ENCODE results near the gene TMSB4X.
"Not testable (repeated sequence)": the region's sequence is repeated elsewhere in the genome, so short reads cannot be mapped to it uniquely, and the experiment has no call there.

The TMSB4X gene

DNA sequence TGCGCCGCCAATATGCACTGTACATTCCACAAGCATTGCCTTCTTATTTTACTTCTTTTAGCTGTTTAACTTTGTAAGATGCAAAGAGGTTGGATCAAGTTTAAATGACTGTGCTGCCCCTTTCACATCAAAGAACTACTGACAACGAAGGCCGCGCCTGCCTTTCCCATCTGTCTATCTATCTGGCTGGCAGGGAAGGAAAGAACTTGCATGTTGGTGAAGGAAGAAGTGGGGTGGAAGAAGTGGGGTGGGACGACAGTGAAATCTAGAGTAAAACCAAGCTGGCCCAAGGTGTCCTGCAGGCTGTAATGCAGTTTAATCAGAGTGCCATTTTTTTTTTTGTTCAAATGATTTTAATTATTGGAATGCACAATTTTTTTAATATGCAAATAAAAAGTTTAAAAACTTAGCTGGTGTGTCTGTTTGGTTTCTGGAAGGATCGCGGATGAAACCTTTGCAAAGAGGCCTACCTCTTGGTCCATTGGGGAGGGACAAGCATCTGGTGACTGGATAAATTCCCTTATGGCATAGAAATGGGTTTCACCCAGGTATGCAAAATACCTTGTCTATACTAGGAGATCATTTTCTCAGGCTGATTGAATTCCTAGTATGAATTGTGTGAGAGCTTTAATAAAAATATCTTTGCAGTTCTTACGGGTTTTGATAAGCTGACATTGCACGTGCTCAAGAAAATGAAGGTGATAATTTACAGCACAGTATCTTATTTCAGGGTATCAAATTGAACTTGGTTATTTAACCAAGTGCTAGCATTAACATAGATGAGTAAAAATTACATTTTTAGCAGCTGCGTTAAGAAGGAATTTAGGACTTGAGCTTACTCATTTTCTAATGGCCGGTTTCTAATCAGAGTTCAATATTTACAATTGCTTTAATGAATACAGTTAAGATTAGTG, 2.2 kb downstream of the TMSB4X start:
- not testable (repeated sequence) for H3K9me3 Mint-ChIP-seq, DNase-seq
- H3K4me3 Mint-ChIP-seq = peak overlapping the region; percentile 95
- H3K4me1 Mint-ChIP-seq (ENCODE audit: low read depth) = peaks cover 60% of the 10 kb centered on the region
- peak overlapping the region; percentile 94 for H3K27ac Mint-ChIP-seq
- peaks cover 78% of the 10 kb centered on the region for H3K27me3 Mint-ChIP-seq
- peaks cover 41% of the 10 kb centered on the region for H3K36me3 Mint-ChIP-seq (ENCODE audit: low read depth)

DNA sequence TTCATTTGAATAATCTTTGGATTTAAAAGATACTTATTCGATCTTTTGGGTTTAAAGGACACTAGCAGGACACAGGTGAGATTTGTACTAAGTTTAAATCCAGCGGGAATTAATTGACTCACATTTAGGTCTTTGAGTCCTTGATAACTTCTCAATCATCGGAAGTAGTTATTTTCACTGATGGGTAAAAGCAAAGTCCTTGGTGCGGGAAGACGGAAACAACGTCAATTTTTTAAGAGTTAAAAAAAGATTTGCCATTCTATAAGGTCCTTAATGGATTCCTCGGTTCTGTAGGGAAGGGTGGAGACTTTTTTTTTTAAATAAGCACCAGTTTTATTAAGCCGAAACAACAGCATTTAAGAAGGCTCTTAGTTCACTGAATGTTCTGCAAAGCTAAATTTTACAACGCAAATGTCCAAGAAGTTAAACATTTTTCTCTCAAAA, 2.9 kb downstream of the TMSB4X start:
- no peaks in the 10 kb centered on the region for H3K9me3 Mint-ChIP-seq
- peaks cover 78% of the 10 kb centered on the region for H3K27me3 Mint-ChIP-seq
- no peak for DNase-seq
- H3K4me3 Mint-ChIP-seq = peak overlapping the region; percentile 95
- H3K4me1 Mint-ChIP-seq (ENCODE audit: low read depth) = peaks cover 61% of the 10 kb centered on the region
- H3K36me3 Mint-ChIP-seq (ENCODE audit: low read depth) = peaks cover 41% of the 10 kb centered on the region
- peak overlapping the region; percentile 94 for H3K27ac Mint-ChIP-seq

DNA sequence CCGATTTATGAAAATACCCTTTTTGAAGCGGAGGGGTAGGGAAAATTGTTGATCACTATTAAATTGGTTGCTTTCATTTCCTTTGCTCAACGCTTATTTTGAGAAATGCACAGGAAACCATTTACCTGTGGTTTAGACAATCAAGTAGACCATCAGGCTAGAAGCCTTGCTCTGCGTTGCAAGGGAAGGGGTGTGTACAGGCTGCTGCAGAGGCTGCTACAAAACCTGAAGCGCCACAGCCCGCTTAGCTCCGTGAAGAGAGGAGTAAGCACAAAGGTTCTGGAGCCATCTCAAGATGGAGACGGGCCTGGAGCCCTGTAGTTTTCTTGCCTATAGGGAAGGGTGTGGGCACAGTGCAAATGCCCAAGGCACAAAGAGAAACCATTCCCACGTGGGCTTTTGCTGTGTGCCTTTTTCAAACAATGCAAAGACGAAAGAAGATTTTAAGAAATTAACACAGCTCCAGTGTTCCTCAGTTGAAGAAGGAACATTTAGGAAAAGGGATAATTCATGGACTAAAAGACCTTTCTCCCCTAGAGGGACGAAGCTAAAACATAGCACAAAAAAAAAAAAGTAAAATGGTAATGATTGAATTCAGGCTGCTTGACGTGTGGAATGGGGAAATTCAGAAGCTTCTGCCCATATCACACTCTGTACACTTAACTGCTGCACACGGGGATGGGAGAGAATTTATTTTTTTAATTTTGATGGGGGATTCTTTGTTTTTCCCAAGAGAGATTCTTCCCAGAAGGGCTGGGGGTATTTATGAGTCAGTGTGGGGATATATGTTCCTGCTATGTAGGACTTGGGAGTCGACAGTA, 3.5 kb downstream of the TMSB4X start:
- Mint-ChIP-seq H3K4me1 (ENCODE audit: low read depth) (peaks cover 63% of the 10 kb centered on the region), H3K36me3 (ENCODE audit: low read depth) (peaks cover 41% of the 10 kb centered on the region), H3K27ac (peak overlapping the region; percentile 94)

DNA sequence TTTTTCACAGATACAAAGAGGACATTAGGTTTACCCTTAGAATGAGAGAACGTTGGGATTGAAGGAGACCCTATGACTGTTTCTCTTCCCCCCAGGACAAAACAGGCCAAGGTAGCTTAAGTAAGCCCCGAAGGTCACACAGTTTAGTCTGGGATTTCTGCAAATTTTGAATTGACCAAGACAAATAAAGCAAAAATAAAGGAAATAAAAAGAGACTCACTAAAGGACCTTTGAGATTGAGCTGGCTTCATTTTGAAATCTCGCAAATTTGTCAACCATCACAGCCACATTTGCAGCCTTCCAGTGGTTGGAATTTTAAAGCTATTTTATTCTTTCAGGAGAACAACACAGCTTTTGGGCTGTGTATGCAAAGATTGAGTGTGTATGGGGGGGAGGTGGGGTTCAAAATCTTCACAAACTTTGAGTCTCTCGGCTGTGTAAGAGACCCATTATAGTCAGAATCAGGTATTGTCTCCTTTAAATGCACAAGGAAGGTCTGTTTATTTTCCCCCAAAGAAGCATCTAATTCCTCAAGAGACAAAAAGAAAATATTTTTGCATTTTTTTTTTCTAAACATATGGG, 4.2 kb downstream of the TMSB4X start:
- peak overlapping the region; percentile 94 for H3K27ac Mint-ChIP-seq
- H3K9me3 Mint-ChIP-seq = no peaks in the 10 kb centered on the region
- H3K27me3 Mint-ChIP-seq = peaks cover 76% of the 10 kb centered on the region
- peak overlapping the region; percentile 95 for H3K4me3 Mint-ChIP-seq
- peaks cover 41% of the 10 kb centered on the region for H3K36me3 Mint-ChIP-seq (ENCODE audit: low read depth)
- DNase-seq = no peak
- H3K4me1 Mint-ChIP-seq (ENCODE audit: low read depth) = peaks cover 65% of the 10 kb centered on the region

More for the DNA sequence above, 3.5 kb downstream of the TMSB4X start:
- no peaks in the 10 kb centered on the region for H3K9me3 Mint-ChIP-seq
- H3K27me3 Mint-ChIP-seq = peaks cover 78% of the 10 kb centered on the region
- peak; percentile 72 for DNase-seq
- peak overlapping the region; percentile 95 for H3K4me3 Mint-ChIP-seq

DNA sequence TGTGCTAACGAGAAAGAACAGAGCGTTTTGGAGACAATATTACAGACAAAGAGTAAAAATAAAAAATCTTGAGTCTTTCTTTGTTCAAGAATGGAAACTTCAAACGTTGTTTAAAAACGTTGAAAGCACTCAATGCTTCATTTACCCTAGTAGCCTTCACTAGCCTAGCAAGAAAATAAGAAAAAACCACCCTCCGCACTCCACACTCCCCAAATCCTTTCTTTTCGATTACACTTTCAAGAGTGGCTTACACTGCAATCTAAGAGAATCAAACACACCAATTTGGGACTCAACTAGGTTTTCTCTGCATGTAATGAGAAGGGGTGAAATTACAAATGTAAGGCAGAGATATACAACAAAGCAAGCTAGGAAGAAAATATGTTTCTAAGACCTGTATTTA, 4.7 kb downstream of the TMSB4X start:
- no peak for DNase-seq
- H3K4me1 Mint-ChIP-seq (ENCODE audit: low read depth) = peaks cover 70% of the 10 kb centered on the region
- H3K27ac Mint-ChIP-seq = peak overlapping the region; percentile 94
- no peaks in the 10 kb centered on the region for H3K9me3 Mint-ChIP-seq
- peak overlapping the region; percentile 95 for H3K4me3 Mint-ChIP-seq
- H3K27me3 Mint-ChIP-seq = peaks cover 71% of the 10 kb centered on the region
- peaks cover 37% of the 10 kb centered on the region for H3K36me3 Mint-ChIP-seq (ENCODE audit: low read depth)

DNA sequence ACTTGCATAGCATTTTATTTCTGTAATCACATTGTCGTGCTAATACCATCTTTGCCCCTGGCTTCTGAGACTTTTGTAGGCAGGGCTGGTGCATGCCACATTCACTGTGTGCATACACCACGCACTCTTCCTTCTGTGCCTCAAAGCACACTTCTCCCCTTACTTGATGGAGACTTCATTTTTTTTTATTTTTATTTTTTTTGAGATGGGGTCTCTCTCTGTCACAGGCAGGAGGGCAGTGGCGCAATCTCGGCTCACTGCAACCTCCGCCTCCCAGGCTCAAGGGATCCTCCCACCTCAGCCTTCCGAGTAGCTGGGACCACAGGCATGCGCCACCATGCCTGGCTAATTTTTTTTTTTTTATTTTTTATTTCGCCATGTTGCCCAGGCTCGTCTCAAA, 5.1 kb downstream of the TMSB4X start:
- peaks cover 66% of the 10 kb centered on the region for H3K27me3 Mint-ChIP-seq
- peaks cover 74% of the 10 kb centered on the region for H3K4me1 Mint-ChIP-seq (ENCODE audit: low read depth)
- peak overlapping the region; percentile 94 for H3K27ac Mint-ChIP-seq
- not testable (repeated sequence) for DNase-seq, H3K9me3 Mint-ChIP-seq
- peak overlapping the region; percentile 95 for H3K4me3 Mint-ChIP-seq
- H3K36me3 Mint-ChIP-seq (ENCODE audit: low read depth) = peaks cover 33% of the 10 kb centered on the region

DNA sequence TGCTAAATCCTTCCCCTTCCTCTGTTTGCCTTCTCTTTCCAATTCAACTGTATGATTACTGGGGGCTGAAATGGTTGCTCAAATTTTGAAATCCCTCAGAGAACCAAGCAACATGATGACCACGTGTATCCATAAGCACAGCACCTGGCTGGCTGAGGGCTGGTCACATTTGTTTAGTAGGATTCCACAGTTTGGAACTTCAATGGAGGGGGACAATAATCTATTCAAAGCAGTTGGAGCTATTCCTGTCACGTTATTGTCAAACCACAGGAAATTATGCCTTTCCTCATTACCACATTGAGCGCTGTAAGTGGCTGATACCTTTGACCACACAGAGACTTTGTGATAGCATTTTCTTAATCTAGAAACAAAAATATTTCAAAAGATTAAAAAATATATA, 7.0 kb downstream of the TMSB4X start:
- DNase-seq = no peak
- peak overlapping the region; percentile 80 for H3K27ac Mint-ChIP-seq
- H3K36me3 Mint-ChIP-seq (ENCODE audit: low read depth) = peaks cover 16% of the 10 kb centered on the region
- peaks cover 60% of the 10 kb centered on the region for H3K27me3 Mint-ChIP-seq
- H3K4me1 Mint-ChIP-seq (ENCODE audit: low read depth) = peaks cover 90% of the 10 kb centered on the region
- peak overlapping the region; percentile 8 for H3K4me3 Mint-ChIP-seq
- no peaks in the 10 kb centered on the region for H3K9me3 Mint-ChIP-seq

DNA sequence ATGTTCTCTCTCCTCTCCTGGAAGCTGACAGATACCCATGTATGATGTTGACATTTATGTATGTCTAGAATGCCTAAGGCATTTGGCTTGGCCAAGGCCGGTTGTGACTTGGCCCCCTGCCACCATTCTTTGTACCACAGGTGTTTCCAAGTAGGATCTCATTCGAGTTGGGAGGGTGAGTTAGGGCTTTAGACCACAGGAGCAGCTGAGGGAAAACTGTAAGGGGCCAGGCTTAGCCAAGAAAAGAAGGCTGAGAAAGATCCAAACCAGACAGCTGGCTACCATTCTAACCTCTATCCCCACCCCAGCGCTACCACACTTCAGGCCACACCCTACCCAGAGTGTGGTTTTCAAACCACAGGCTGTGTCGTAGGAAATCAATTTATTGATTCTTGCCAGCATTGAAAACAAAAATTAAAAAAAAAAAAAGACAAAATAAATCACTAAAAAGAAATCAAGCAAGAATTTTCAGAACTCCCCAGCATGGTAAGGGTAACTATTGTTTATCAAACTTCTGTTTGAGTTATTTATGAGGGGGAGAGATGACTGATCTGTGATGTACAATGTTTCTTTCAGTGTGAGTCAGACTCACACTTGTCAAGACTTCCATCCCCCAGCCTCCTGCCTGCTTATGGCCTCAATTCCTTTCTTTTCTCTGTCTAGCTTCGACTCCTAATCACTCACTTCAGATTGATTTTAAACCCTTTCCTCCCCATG, 9.9 kb downstream of the TMSB4X start:
- peak overlapping the region; percentile 96 for H3K27ac Mint-ChIP-seq
- no peaks in the 10 kb centered on the region for H3K9me3 Mint-ChIP-seq
- DNase-seq = peak; percentile 68
- peaks cover 50% of the 10 kb centered on the region for H3K27me3 Mint-ChIP-seq
- H3K36me3 Mint-ChIP-seq (ENCODE audit: low read depth) = no peaks in the 10 kb centered on the region
- peaks cover 80% of the 10 kb centered on the region for H3K4me1 Mint-ChIP-seq (ENCODE audit: low read depth)
- peak overlapping the region; percentile 49 for H3K4me3 Mint-ChIP-seq

DNA sequence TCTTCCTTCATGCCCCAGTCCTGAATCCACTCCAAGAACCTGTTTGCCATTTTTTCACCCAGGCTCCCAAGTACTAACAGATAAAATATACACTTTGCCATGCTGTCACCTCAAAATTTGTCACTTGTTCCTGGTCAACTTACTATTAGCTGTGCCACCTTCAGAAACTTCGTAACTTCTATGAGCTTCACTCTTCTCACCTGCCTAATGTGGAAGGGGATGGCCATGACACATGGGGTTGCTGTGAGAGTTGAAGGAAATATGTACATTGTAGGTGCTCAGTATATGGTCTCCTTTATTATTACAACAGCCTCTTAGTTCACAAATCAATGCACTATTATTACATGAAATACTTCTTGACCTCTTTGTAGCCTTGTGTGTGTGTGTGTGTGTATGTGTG, 10.4 kb downstream of the TMSB4X start:
- Mint-ChIP-seq H3K27me3 (peaks cover 52% of the 10 kb centered on the region), H3K4me1 (ENCODE audit: low read depth) (peaks cover 82% of the 10 kb centered on the region), H3K9me3 (no peaks in the 10 kb centered on the region), H3K36me3 (ENCODE audit: low read depth) (no peaks in the 10 kb centered on the region), H3K27ac (peak overlapping the region; percentile 96), H3K4me3 (peak overlapping the region; percentile 49)
- DNase-seq = no peak

DNA sequence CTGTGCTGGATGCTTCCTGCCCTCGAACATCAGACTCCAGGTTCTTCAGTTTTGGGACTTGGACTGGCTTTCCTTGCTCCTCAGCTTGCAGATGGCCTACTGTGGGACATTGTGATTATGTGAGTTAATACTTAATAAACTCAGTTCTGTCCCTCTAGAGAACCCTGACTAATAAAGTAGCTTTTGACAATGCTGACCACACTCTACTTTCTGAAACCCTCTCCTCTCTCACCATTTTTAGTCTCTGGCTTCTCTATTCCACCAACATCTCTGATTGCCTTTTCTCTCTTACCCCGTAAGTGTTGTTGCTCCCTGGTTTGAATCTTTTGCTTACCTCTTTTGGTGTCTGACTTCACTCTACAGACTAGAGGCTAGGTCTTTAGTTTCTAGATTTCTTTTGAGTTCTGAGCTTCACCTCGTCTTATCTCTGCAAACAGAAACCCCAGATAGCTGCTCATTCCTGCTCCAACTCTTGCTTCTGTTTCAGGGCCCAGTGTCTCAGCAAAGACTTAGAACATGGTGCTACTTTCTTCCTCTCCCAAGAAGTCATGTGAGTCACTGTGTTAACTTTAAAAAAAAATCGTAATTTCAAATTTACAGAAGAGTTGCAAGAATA, 11.4 kb downstream of the TMSB4X start:
- Mint-ChIP-seq H3K27me3 (peaks cover 54% of the 10 kb centered on the region), H3K4me3 (peak overlapping the region; percentile 9), H3K4me1 (ENCODE audit: low read depth) (peaks cover 80% of the 10 kb centered on the region), H3K27ac (peak overlapping the region; percentile 96), H3K36me3 (ENCODE audit: low read depth) (no peaks in the 10 kb centered on the region), H3K9me3 (no peaks in the 10 kb centered on the region)
- no peak for DNase-seq

DNA sequence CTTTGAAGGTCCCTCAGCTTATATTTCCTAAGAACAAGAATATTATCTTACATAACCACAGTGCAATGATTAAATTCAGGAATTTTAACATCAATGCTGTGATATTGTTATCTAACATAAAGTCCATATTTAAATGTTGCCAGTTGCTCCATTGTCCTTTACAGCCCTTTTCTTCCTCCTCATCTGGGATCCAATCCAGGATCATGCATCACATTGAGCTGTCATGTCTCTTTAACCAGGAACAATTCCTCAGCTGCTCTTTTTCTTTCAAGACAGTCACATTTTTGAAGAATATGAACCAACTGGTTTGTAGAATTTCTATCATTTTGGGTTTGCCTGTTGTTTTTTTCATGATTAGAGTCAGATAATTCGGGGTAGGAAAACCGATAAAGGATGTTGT, 12.0 kb downstream of the TMSB4X start:
- H3K27me3 Mint-ChIP-seq = peaks cover 57% of the 10 kb centered on the region
- H3K36me3 Mint-ChIP-seq (ENCODE audit: low read depth) = no peaks in the 10 kb centered on the region
- H3K4me3 Mint-ChIP-seq = no peak overlapping the region

DNA sequence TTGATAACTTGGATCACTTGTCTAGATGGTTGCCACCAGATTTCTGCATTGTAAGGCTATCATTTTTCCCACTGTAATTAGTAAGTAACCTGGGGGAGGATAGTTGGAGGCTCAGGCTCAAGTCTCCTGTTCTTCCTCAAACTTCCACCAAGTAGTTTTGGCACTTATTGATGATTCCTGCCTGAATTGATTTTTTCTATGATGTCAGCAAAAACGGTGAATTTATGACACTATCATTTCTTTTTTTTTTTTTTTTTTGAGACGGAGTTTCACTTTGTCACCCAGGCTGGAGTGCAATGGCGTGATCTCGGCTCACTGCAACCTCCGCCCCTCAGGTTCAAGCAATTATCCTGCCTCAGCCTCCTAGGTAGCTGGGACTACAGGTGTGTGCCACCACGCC, 12.4 kb downstream of the TMSB4X start:
- H3K27ac Mint-ChIP-seq = no peak overlapping the region
- no peaks in the 10 kb centered on the region for H3K9me3 Mint-ChIP-seq
- H3K4me3 Mint-ChIP-seq = no peak overlapping the region
- peaks cover 57% of the 10 kb centered on the region for H3K27me3 Mint-ChIP-seq
- no peak for DNase-seq
- no peaks in the 10 kb centered on the region for H3K36me3 Mint-ChIP-seq (ENCODE audit: low read depth)
- H3K4me1 Mint-ChIP-seq (ENCODE audit: low read depth) = peaks cover 77% of the 10 kb centered on the region

More for the DNA sequence above, 12.0 kb downstream of the TMSB4X start:
- DNase-seq = no peak
- H3K4me1 Mint-ChIP-seq (ENCODE audit: low read depth) = peaks cover 79% of the 10 kb centered on the region
- H3K27ac Mint-ChIP-seq = peak overlapping the region; percentile 96
- no peaks in the 10 kb centered on the region for H3K9me3 Mint-ChIP-seq

DNA sequence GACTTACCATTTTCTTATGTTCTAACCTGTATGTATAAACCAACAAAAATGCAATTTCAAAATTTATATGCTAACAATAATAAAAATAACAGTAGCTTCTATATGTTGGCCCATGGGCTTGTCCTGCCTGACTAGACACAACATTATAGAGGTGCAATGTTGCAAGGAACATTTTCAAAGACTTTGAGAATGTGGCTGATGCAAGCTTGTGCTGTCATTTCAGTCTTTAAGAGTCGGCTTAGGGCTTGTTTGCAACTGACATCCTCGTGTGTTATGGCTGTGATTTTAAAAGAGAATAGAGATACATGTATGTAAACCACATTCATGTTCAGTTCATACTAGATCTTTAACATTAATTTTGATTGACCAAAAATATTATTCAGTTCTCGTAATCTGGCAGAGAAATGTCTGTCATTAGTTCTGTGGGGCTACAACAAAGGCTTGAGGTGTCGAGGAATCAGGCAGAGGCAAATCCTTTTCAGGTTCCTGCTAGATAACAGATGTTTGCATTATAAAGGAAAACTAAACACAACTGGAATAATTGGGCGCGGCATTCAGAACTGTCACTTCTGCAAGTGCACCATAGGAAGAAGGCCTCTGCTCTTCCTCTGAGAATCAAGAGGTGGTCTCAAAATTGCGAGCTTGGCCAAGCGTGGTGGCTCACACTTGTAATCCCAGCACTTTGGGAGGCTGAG, 13.1 kb downstream of the TMSB4X start:
- no peaks in the 10 kb centered on the region for H3K9me3 Mint-ChIP-seq
- no peaks in the 10 kb centered on the region for H3K36me3 Mint-ChIP-seq (ENCODE audit: low read depth)
- no peak overlapping the region for H3K27ac Mint-ChIP-seq
- H3K4me1 Mint-ChIP-seq (ENCODE audit: low read depth) = peaks cover 76% of the 10 kb centered on the region
- no peak overlapping the region for H3K4me3 Mint-ChIP-seq
- H3K27me3 Mint-ChIP-seq = peaks cover 58% of the 10 kb centered on the region
- no peak for DNase-seq

Data from activated T-cell treated with anti-CD3 and anti-CD28 coated beads, Interleukin-2, amount 50 U/mL, for 24 hours (primary cell).